OCI-LY1 (cell line): ENCODE measurements around the gene GPT2.

Experiments used
- H2AFZ ChIP-seq: fragments of 200-600 bp; sonication (generic), shearing (Covaris generic); 2 replicates; pipeline ENCODE4 v1.6.0; 2014; ENCODE audit warnings: antibody characterized with exemption, mild to moderate bottlenecking, low read length
- H3F3A ChIP-seq: fragments of 200-600 bp; sonication (generic), shearing (Covaris generic); 2 replicates; pipeline ENCODE4 v1.6.0; 2014; ENCODE audit warnings: mild to moderate bottlenecking, antibody characterized with exemption, low read length, moderate library complexity; ENCODE audit not compliant: insufficient read depth
- H3K27ac ChIP-seq: fragments of 200-600 bp; sonication (generic); 2 replicates; pipeline ENCODE4 v1.5.1; 2014; ENCODE audit warnings: low read length, mixed run types, mild to moderate bottlenecking, low read depth; ENCODE audit not compliant: poor library complexity, severe bottlenecking
- H3K27me3 ChIP-seq: fragments of 200-600 bp; sonication (generic); 2 replicates; pipeline ENCODE4 v1.6.0; 2014; ENCODE audit warnings: antibody characterized with exemption, mild to moderate bottlenecking, low read length, moderate library complexity; ENCODE audit not compliant: insufficient read depth
- H3K36me3 ChIP-seq: fragments of 200-600 bp; sonication (generic); 2 replicates; pipeline ENCODE4 v1.6.1; 2014; ENCODE audit warnings: mild to moderate bottlenecking, antibody characterized with exemption, low read length, moderate library complexity, mixed read lengths; ENCODE audit not compliant: insufficient read depth
- H3K4me1 ChIP-seq: fragments of 200-600 bp; sonication (generic); 2 replicates; pipeline ENCODE4 v1.5.1; 2014; ENCODE audit warnings: mild to moderate bottlenecking, low read length, moderate library complexity; ENCODE audit not compliant: insufficient read depth, severe bottlenecking
- H3K4me2 ChIP-seq: fragments of 200-600 bp; sonication (generic), shearing (Covaris generic); 2 replicates; pipeline ENCODE4 v1.6.1; 2014; ENCODE audit warnings: low read length
- H3K4me3 ChIP-seq: fragments of 200-600 bp; sonication (generic); 2 replicates; pipeline ENCODE4 v1.5.1; 2014; ENCODE audit warnings: low read length, low read depth, mild to moderate bottlenecking, mixed read lengths; ENCODE audit not compliant: poor library complexity, severe bottlenecking
- H3K79me2 ChIP-seq: fragments of 200-600 bp; shearing (Covaris generic); 2 replicates; pipeline ENCODE4 v1.6.1; 2016; ENCODE audit warnings: mixed run types, low read length, mixed read lengths; ENCODE audit not compliant: insufficient read depth
- H3K9ac ChIP-seq: fragments of 200-600 bp; sonication (generic), shearing (Covaris generic); 2 replicates; pipeline ENCODE4 v1.6.1; 2014; ENCODE audit warnings: mild to moderate bottlenecking, low read length, mixed read lengths
- H3K9me2 ChIP-seq: fragments of 200-600 bp; sonication (generic), shearing (Covaris generic); 2 replicates; pipeline ENCODE4 v1.6.1; 2014; ENCODE audit warnings: low read depth, mild to moderate bottlenecking, low read length, mixed read lengths
- H3K9me3 ChIP-seq: fragments of 200-600 bp; shearing (Covaris generic); 2 replicates; pipeline ENCODE4 v1.6.1; 2014; ENCODE audit warnings: low read length, mixed read lengths
- H4K20me1 ChIP-seq: fragments of 200-600 bp; sonication (generic), shearing (Covaris generic); 2 replicates; pipeline ENCODE4 v1.6.0; 2016; ENCODE audit warnings: mild to moderate bottlenecking, low read length; ENCODE audit not compliant: insufficient read depth
- CTCF ChIP-seq: fragments of 200-600 bp; sonication (generic), shearing (Covaris generic); IDR thresholded peaks from 2 replicates; pipeline ENCODE4 v1.5.1; 2017; ENCODE audit warnings: mild to moderate bottlenecking, antibody characterized with exemption, low read length, moderate library complexity, mixed read lengths
- EZH2 ChIP-seq: fragments of 200-600 bp; sonication (generic), shearing (Covaris generic); IDR thresholded peaks from 2 replicates; pipeline ENCODE4 v1.8.0; 2017; ENCODE audit warnings: borderline replicate concordance, mixed run types, mild to moderate bottlenecking, antibody characterized with exemption, low read length, moderate library complexity, mixed read lengths

GPT2 gene

GRCh38 chr16:46882304-46882939 lies 1.7 kb upstream of the GPT2 start:
- H3K9me2 ChIP-seq, result no peaks in the 10 kb centered on the region
- H3K27ac ChIP-seq, result no peak overlapping the region
- no peaks in the 10 kb centered on the region for H3K79me2 ChIP-seq
- TF ChIP-seq CTCF, result no peak
- no peak for TF ChIP-seq EZH2
- no peaks in the 10 kb centered on the region for H3K36me3 ChIP-seq
- no peaks in the 10 kb centered on the region for H3K27me3 ChIP-seq
- 0 out of 2 replicates have a peak overlapping the region, but pooled peaks have one; percentile 82 for H3K4me2 ChIP-seq
- H3K9ac ChIP-seq, result no peak overlapping the region
- no peaks in the 10 kb centered on the region for H4K20me1 ChIP-seq
- peaks cover 39% of the 10 kb centered on the region for H3K4me1 ChIP-seq
- no peak overlapping the region for H2AFZ ChIP-seq
- peaks cover 3% of the 10 kb centered on the region; the same call in 1 of the 2 replicates for H3F3A ChIP-seq
- H3K9me3 ChIP-seq, result no peaks in the 10 kb centered on the region
- no peak overlapping the region for H3K4me3 ChIP-seq

- Histone ChIP-seq H3F3A (peaks cover 3% of the 10 kb centered on the region; the same call in 1 of the 2 replicates), H3K4me3 (peak overlapping the region; percentile 92), H2AFZ (no peak overlapping the region), H3K79me2 (no peaks in the 10 kb centered on the region), H3K4me2 (peak overlapping the region; percentile 82), H3K36me3 (no peaks in the 10 kb centered on the region), H4K20me1 (no peaks in the 10 kb centered on the region), H3K9me3 (no peaks in the 10 kb centered on the region), H3K4me1 (peaks cover 44% of the 10 kb centered on the region), H3K27ac (no peak overlapping the region), H3K9ac (no peak overlapping the region; the same call in 1 of the 2 replicates), H3K9me2 (no peaks in the 10 kb centered on the region), H3K27me3 (no peaks in the 10 kb centered on the region)
- no peak for TF ChIP-seq EZH2
- no peak for TF ChIP-seq CTCF
Measured at GRCh38 chr16:46882940-46883307, 1.2 kb upstream of the GPT2 start.

GRCh38 chr16:46883353-46883689 lies 841 bp upstream of the GPT2 start:
- peak overlapping the region; percentile 64 for H3K9ac ChIP-seq
- H3K79me2 ChIP-seq, result no peaks in the 10 kb centered on the region
- no peaks in the 10 kb centered on the region for H3K9me2 ChIP-seq
- peaks cover 3% of the 10 kb centered on the region; the same call in 1 of the 2 replicates for H3F3A ChIP-seq
- no peak overlapping the region for H3K27ac ChIP-seq
- peak overlapping the region; percentile 82 for H3K4me2 ChIP-seq
- peak overlapping the region; percentile 92 for H3K4me3 ChIP-seq
- peaks cover 44% of the 10 kb centered on the region for H3K4me1 ChIP-seq
- H2AFZ ChIP-seq, result no peak overlapping the region
- H3K36me3 ChIP-seq, result no peaks in the 10 kb centered on the region
- no peak for TF ChIP-seq EZH2
- no peak for TF ChIP-seq CTCF
- H3K9me3 ChIP-seq, result no peaks in the 10 kb centered on the region
- no peaks in the 10 kb centered on the region for H3K27me3 ChIP-seq
- no peaks in the 10 kb centered on the region for H4K20me1 ChIP-seq
